ENCODE data around the gene SND1.

DNA sequence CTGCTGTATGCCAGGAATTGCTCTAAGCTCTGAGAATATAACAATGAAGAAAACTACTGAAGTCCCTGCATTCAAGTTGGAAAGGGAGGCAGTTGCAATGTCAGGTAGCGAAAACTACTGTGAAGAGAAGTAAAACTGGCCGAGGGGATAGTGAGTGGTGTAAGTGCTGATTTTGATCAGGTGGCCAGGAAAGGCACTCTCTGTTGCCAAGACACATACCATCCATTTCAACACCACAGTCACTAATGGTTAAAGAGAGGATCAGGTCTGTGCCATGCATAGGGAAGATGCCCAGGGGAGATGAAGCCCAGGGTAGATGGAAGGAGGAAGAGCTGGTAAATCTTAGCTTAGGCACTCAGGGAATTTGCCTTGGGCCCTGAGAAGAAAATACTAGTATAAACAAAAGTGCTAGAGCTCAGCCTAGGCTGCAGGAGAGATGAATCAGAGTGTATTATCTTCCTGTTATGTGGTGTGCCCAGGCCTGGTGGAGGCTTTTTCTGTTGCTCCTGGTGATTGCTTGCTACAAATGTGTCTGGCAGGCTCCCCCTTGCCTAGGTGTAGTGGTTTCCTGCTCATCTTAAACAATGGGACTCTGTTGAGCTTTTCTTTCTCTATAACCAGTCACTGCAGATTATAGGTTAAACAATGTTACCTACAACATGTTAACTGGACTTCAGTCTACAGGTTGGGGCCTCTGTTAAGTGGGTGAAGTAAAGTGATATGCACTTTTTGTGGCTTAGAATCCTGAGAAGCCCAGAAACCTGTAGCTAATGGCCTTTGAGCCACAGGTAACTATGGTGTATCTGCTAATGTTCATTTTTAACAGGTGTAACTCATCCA, 253.7 kb downstream of the SND1 start:
- TF ChIP-seq ISL1 (CRISPR knock-in tag; IDR thresholded peaks at IDR 0.05) (no peak), ARNTL (CRISPR knock-in tag; IDR thresholded peaks at IDR 0.05; ENCODE audit: borderline replicate concordance, low read depth) (no peak), ZNF8 (CRISPR knock-in tag; IDR thresholded peaks at IDR 0.05) (no peak), ZFP30 (CRISPR knock-in tag; IDR thresholded peaks at IDR 0.05) (no peak), ZFP3 (CRISPR knock-in tag; IDR thresholded peaks at IDR 0.05) (no peak), CSDC2 (CRISPR knock-in tag; IDR thresholded peaks at IDR 0.05) (no peak), TCF4 (CRISPR knock-in tag; IDR thresholded peaks at IDR 0.05; ENCODE audit: borderline replicate concordance) (no peak), ESRRG (CRISPR knock-in tag; IDR thresholded peaks at IDR 0.05) (no peak), TOX (CRISPR knock-in tag; IDR thresholded peaks at IDR 0.05; ENCODE audit: borderline replicate concordance) (no peak), RARB (CRISPR knock-in tag; IDR thresholded peaks at IDR 0.05) (no peak), ZNF565 (CRISPR knock-in tag; conservative IDR thresholded peaks at IDR 0.05; ENCODE audit: low read depth) (no peak)
- TF ChIP-seq, protein P1, sequence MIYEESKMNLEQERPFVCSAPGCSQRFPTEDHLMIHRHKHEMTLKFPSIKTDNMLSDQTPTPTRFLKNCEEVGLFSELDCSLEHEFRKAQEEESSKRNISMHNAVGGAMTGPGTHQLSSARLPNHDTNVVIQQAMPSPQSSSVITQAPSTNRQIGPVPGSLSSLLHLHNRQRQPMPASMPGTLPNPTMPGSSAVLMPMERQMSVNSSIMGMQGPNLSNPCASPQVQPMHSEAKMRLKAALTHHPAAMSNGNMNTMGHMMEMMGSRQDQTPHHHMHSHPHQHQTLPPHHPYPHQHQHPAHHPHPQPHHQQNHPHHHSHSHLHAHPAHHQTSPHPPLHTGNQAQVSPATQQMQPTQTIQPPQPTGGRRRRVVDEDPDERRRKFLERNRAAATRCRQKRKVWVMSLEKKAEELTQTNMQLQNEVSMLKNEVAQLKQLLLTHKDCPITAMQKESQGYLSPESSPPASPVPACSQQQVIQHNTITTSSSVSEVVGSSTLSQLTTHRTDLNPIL (CRISPR knock-in tag; IDR thresholded peaks at IDR 0.05; ENCODE audit: low read depth) = no peak
- TF ChIP-seq, protein P2, sequence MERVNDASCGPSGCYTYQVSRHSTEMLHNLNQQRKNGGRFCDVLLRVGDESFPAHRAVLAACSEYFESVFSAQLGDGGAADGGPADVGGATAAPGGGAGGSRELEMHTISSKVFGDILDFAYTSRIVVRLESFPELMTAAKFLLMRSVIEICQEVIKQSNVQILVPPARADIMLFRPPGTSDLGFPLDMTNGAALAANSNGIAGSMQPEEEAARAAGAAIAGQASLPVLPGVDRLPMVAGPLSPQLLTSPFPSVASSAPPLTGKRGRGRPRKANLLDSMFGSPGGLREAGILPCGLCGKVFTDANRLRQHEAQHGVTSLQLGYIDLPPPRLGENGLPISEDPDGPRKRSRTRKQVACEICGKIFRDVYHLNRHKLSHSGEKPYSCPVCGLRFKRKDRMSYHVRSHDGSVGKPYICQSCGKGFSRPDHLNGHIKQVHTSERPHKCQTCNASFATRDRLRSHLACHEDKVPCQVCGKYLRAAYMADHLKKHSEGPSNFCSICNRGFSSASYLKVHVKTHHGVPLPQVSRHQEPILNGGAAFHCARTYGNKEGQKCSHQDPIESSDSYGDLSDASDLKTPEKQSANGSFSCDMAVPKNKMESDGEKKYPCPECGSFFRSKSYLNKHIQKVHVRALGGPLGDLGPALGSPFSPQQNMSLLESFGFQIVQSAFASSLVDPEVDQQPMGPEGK (CRISPR knock-in tag; IDR thresholded peaks at IDR 0.05; ENCODE audit: borderline replicate concordance) = no peak
- TF ChIP-seq, protein P3, sequence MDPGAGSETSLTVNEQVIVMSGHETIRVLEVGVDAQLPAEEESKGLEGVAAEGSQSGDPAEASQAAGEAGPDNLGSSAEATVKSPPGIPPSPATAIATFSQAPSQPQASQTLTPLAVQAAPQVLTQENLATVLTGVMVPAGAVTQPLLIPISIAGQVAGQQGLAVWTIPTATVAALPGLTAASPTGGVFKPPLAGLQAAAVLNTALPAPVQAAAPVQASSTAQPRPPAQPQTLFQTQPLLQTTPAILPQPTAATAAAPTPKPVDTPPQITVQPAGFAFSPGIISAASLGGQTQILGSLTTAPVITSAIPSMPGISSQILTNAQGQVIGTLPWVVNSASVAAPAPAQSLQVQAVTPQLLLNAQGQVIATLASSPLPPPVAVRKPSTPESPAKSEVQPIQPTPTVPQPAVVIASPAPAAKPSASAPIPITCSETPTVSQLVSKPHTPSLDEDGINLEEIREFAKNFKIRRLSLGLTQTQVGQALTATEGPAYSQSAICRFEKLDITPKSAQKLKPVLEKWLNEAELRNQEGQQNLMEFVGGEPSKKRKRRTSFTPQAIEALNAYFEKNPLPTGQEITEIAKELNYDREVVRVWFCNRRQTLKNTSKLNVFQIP (CRISPR knock-in tag; IDR thresholded peaks at IDR 0.05; ENCODE audit: borderline replicate concordance, low read depth) = no peak
